CD14-positive monocyte (primary cell): ENCODE data around the gene OSBPL10. TPM values are rescaled to one million over a fixed set of nuclear protein-coding genes. Genes with fewer than 3 reads are reported as not detected.

Experiments used
- DNase-seq, 3 donors: peaks; one replicate each; pipeline ENCODE4 v3.0.0-alpha.2; 2011 to 2022
- H2AFZ ChIP-seq: 2 replicates; pipeline ENCODE4 v1.6.0; 2012; ENCODE audit warnings: mild to moderate bottlenecking, low read depth, low read length, inconsistent platforms; ENCODE audit not compliant: insufficient read depth, poor library complexity, severe bottlenecking
- H3K27ac ChIP-seq, 2 donors: 1 replicate in 1 of 2; 2 replicates in 1 of 2; pipeline ENCODE4 v1.5.1; 2012 to 2013; ENCODE audit warnings: low read length in 2 of 2, control low read depth in 1 of 2, inconsistent platforms in 1 of 2, low read depth in 1 of 2, mild to moderate bottlenecking in 1 of 2
- H3K27me3 ChIP-seq, 2 donors: one replicate each; pipeline versions ENCODE4 v1.6.0 to v1.6.1; 2011 to 2013; ENCODE audit warnings: low read length in 2 of 2; ENCODE audit not compliant: control insufficient read depth in 2 of 2, insufficient read depth in 2 of 2
- H3K36me3 ChIP-seq, 2 donors: replicated peaks in 1 of 2; 1 replicate in 1 of 2; 2 replicates in 1 of 2; pipeline versions ENCODE4 v1.5.1 to v1.6.1; 2012 to 2013; ENCODE audit warnings: low read length in 2 of 2, control low read depth in 1 of 2, inconsistent platforms in 1 of 2, mild to moderate bottlenecking in 1 of 2; ENCODE audit not compliant: insufficient read depth in 2 of 2, control insufficient read depth in 1 of 2
- H3K4me1 ChIP-seq, 2 donors: 1 replicate in 1 of 2; 2 replicates in 1 of 2; pipeline versions ENCODE4 v1.5.1 to v1.6.1; 2012 to 2013; ENCODE audit warnings: low read length in 2 of 2, control low read depth in 1 of 2, inconsistent platforms in 1 of 2, mild to moderate bottlenecking in 1 of 2, moderate library complexity in 1 of 2; ENCODE audit not compliant: insufficient read depth in 2 of 2, control insufficient read depth in 1 of 2
- H3K4me2 ChIP-seq: replicated peaks from 2 replicates; pipeline ENCODE3; 2012; ENCODE audit warnings: low read length, moderate library complexity, mild to moderate bottlenecking; ENCODE audit not compliant: poor library complexity, severe bottlenecking; ENCODE audit errors: extremely low read depth
- H3K4me3 ChIP-seq, 3 experiments: fragments of 200-600 bp in 1 of 3; sonication (generic) in 1 of 3; replicated peaks in 1 of 3; 1 replicate in 2 of 3; 2 replicates in 1 of 3; pipeline ENCODE4 v1.5.1; 2011 to 2013; ENCODE audit warnings: low read length in 3 of 3, mild to moderate bottlenecking in 3 of 3, control low read depth in 2 of 3, low read depth in 2 of 3, inconsistent platforms in 1 of 3, moderate library complexity in 1 of 3
- H3K79me2 ChIP-seq: 2 replicates; pipeline ENCODE4 v1.6.0; 2012; ENCODE audit warnings: mild to moderate bottlenecking, control low read depth, inconsistent platforms, low read length, moderate library complexity; ENCODE audit not compliant: insufficient read depth
- H3K9ac ChIP-seq: 2 replicates; pipeline ENCODE4 v1.6.0; 2017; ENCODE audit warnings: low read length, mild to moderate bottlenecking; ENCODE audit not compliant: insufficient read depth, poor library complexity, severe bottlenecking
- H3K9me3 ChIP-seq, 2 donors: replicated peaks in 1 of 2; 1 replicate in 1 of 2; 2 replicates in 1 of 2; pipeline versions ENCODE4 v1.5.1 to v1.6.1; 2012 to 2013; ENCODE audit warnings: low read length in 2 of 2, control low read depth in 1 of 2; ENCODE audit not compliant: control insufficient read depth in 1 of 2, insufficient read depth in 1 of 2
- H4K20me1 ChIP-seq: 2 replicates; pipeline ENCODE4 v1.6.0; 2012; ENCODE audit warnings: mild to moderate bottlenecking, low read length, control low read depth, moderate library complexity; ENCODE audit not compliant: insufficient read depth
- H3K27ac Mint-ChIP-seq, 7 donors: one replicate each; pipeline ENCODE4 v1.8.0; 2020; ENCODE audit warnings: mild to moderate bottlenecking in 7 of 7, mixed read lengths in 7 of 7, moderate library complexity in 6 of 7, inconsistent platforms in 2 of 7
- H3K27me3 Mint-ChIP-seq, 3 donors: one replicate each; pipeline ENCODE4 v1.8.0; 2021 to 2022; ENCODE audit warnings: low read depth in 3 of 3, mild to moderate bottlenecking in 3 of 3, mixed read lengths in 3 of 3, moderate library complexity in 3 of 3, inconsistent platforms in 1 of 3
- H3K36me3 Mint-ChIP-seq, 2 donors: one replicate each; pipeline ENCODE4 v1.8.0; 2020; ENCODE audit warnings: mixed read lengths in 2 of 2, inconsistent platforms in 1 of 2, mild to moderate bottlenecking in 1 of 2
- H3K4me1 Mint-ChIP-seq: one replicate; pipeline ENCODE4 v1.8.0; 2020; ENCODE audit warnings: mild to moderate bottlenecking, mixed read lengths
- H3K4me3 Mint-ChIP-seq, 2 donors: one replicate each; pipeline ENCODE4 v1.8.0; 2020; ENCODE audit warnings: mild to moderate bottlenecking in 2 of 2, mixed read lengths in 2 of 2, moderate library complexity in 1 of 2
- H3K9me3 Mint-ChIP-seq, 7 donors: one replicate each; pipeline ENCODE4 v1.8.0; 2020 to 2022; ENCODE audit warnings: mixed read lengths in 7 of 7, mild to moderate bottlenecking in 6 of 7, moderate library complexity in 6 of 7, inconsistent platforms in 2 of 7
- WGBS: methylation state at CpG from one replicate; pipeline ENCODE4 v1.1.5; 2013; ENCODE audit warnings: missing lambda C conversion rate; ENCODE audit not compliant: insufficient coverage; 5-methylcytosine and 5-hydroxymethylcytosine counted together
- intact Hi-C, 2 donors: fragments of 100-400 bp; cut with micrococcal nuclease; formaldehyde crosslinking; loops; one replicate each; pipeline versions ENCODE4 v1.15.0 to v1.15.1; 2023
- polyA plus RNA-seq, 3 donors: library from polyadenylated mRNA; depleted of rRNA in 1 of 3; unstranded in 2 of 3; stranded (reverse) in 1 of 3; fragments of 300-500 nt in 2 of 3; fragments of >200 nt in 1 of 3; fragmentation: Illumina TruSeq in 2 of 3; gene quantifications; 1 replicate in 2 of 3; 2 replicates in 1 of 3; pipeline ENCODE4 v1.2.3, GENCODE V29; 2012 to 2021
- TF ChIP-seq, protein P1 (sequence below): fragments of 200-600 bp; IDR thresholded peaks from one replicate; pipeline ENCODE4 v1.8.0; 2022; ENCODE audit warnings: antibody characterized with exemption, mild to moderate bottlenecking

Gene OSBPL10
- polyA plus RNA-seq, 3 donors: 0.03 TPM; not detected in 2

DNA sequence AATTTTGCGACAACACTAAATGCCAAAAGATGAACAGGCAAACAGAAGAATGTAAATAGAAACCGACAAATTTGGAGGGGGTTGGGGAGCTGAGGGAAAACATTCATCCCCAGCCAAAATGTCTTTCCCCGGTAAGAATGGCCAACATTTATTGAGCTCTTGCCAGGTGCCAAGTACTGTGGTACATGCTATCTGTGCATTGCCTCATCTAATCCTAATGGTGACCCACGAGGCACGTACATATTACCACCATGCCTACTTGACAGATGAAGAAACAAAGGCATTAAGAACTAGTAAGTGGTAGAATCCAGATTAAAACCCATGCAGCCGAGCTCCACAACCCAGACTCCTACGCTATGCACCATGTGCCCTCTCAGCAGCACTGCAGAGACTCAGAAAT is 242.7 kb downstream of the OSBPL10 start:
- no peak overlapping the region for H3K27ac ChIP-seq
- H3K27ac Mint-ChIP-seq: no peak overlapping the region
- H4K20me1 ChIP-seq: no peaks in the 10 kb centered on the region
- H3K27me3 ChIP-seq: no peaks in the 10 kb centered on the region
- WGBS: no CpG with 5 or more reads among the region's 7 CpGs
- no peak overlapping the region for H2AFZ ChIP-seq
- no peaks in the 10 kb centered on the region for H3K4me1 Mint-ChIP-seq
- H3K4me1 ChIP-seq: no peaks in the 10 kb centered on the region
- peaks cover 0 to 3% (median 0%) of the 10 kb centered on the region in 7 donors for H3K9me3 Mint-ChIP-seq
- DNase-seq: no peak
- H3K4me3 Mint-ChIP-seq: no peak overlapping the region
- no peaks in the 10 kb centered on the region for H3K9me3 ChIP-seq
- no peak overlapping the region for H3K4me3 ChIP-seq
- H3K79me2 ChIP-seq: no peaks in the 10 kb centered on the region
- TF ChIP-seq, protein P1, sequence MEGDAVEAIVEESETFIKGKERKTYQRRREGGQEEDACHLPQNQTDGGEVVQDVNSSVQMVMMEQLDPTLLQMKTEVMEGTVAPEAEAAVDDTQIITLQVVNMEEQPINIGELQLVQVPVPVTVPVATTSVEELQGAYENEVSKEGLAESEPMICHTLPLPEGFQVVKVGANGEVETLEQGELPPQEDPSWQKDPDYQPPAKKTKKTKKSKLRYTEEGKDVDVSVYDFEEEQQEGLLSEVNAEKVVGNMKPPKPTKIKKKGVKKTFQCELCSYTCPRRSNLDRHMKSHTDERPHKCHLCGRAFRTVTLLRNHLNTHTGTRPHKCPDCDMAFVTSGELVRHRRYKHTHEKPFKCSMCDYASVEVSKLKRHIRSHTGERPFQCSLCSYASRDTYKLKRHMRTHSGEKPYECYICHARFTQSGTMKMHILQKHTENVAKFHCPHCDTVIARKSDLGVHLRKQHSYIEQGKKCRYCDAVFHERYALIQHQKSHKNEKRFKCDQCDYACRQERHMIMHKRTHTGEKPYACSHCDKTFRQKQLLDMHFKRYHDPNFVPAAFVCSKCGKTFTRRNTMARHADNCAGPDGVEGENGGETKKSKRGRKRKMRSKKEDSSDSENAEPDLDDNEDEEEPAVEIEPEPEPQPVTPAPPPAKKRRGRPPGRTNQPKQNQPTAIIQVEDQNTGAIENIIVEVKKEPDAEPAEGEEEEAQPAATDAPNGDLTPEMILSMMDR: no peak
- H3K4me2 ChIP-seq: no peak overlapping the region
- H3K36me3 ChIP-seq: no peaks in the 10 kb centered on the region
- H3K36me3 Mint-ChIP-seq: no peaks in the 10 kb centered on the region
- intact Hi-C loops: no loop called here
- no peak overlapping the region for H3K9ac ChIP-seq
- H3K27me3 Mint-ChIP-seq: peaks cover 0 to 5% (median 0%) of the 10 kb centered on the region in 3 donors

DNA sequence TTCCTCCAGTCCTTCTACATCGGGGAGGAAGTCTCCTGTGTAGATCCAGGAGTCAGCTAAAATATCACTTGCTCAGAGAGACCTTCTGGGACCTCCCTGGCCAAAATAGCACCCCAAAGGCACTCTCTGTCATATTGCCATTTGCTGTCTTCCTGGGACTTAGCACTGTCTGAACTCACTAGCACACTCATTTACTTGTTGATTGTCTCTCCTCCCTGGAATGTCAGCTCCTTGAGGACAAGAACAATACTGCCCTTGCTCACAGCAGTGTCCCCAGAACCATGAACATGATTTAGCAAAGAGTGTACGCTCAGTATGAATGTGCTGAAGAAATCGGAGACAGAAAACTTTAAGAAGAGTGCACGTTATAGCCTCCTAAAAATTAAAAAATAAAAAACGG is 245.4 kb downstream of the OSBPL10 start:
- Histone ChIP-seq H3K4me2 (no peak overlapping the region), H4K20me1 (no peaks in the 10 kb centered on the region), H3K9ac (no peak overlapping the region), H3K36me3 (no peaks in the 10 kb centered on the region), H2AFZ (no peak overlapping the region), H3K27me3 (no peaks in the 10 kb centered on the region), H3K4me3 (no peak overlapping the region), H3K9me3 (no peaks in the 10 kb centered on the region), H3K79me2 (no peaks in the 10 kb centered on the region), H3K4me1 (no peaks in the 10 kb centered on the region), H3K27ac (no peak overlapping the region)
- 97% methylated on average over 3 of the region's 5 CpGs for WGBS
- peaks cover 0 to 5% (median 0%) of the 10 kb centered on the region in 3 donors for H3K27me3 Mint-ChIP-seq
- H3K27ac Mint-ChIP-seq: no peak overlapping the region
- no peaks in the 10 kb centered on the region for H3K4me1 Mint-ChIP-seq
- no peak overlapping the region for H3K4me3 Mint-ChIP-seq
- no peaks in the 10 kb centered on the region for H3K36me3 Mint-ChIP-seq
- H3K9me3 Mint-ChIP-seq: peaks cover 0 to 3% (median 0%) of the 10 kb centered on the region in 7 donors
- no peak for DNase-seq
- intact Hi-C loops: no loop called here
- TF ChIP-seq, protein P1: no peak
